Globus pallidus (tissue), 1 donor: Measurements from ENCODE around the gene VEZT.

ENCODE experiments used
- DNase-seq: peaks from one replicate; pipeline ENCODE4 v3.0.0-alpha.2; 2015; ENCODE audit warnings: low spot score

Gene VEZT

DNA sequence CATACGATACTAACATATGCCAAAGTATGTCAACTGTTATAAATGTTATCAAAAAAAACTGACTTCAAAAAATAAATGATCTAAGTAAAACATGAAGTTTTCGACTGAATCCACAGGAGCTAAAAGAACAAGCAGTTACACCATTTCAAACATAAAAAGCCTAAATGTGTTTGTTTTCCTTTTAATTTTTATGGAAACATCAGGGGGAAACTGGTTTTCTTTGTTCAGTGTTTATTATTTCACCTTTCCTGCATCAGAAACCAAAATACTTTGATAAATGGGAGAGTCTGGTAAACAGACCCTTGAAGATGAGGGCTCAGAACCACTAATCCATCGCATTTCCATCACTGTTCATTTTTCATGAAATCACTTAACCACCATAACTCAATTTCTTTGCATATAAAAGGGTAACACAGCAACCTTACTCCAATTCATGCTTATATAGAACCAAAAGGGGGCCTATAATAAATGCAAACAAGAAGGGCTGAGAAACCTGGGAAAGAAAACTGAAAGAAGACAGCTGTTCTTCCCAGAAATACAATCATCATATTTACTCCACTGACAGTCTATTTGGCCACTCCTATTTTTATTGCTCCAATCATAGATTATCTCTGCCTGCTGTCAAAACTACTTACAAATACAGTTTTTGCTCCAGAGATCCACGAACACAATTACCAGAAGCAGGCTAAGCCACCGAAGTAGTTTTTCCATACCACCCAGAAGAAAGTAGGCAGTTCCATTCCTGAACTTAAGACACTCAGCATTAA lies 17.3 kb upstream of the VEZT start:
- no peak for DNase-seq

DNA sequence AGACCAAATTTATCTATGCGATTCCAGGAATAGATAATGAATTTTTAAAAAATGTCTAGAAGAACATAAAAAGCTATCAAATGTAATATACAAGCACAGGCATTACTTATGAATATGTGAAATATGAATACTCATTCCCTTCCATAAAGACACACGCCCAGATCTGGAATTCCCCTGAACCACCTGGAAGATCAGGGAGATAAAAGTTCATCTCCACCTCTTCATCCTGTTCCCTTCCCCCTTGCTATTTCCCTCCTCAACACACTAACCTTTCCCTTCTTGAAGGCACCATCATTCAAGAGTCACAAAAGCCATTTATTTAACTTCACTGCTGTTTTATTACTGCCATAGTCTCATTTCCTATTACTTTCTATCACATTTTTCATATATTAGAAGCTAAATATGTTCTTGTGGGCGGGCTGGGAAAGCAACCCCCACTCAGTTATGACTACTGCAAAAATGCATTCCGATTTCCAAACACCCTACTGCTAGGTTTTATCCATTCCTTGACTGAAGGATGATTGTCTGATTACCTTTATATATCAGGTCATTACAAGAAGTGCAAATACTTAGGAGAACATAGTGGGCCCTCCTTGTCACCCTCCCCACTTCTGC lies 16.4 kb upstream of the VEZT start:
- DNase-seq: no peak

DNA sequence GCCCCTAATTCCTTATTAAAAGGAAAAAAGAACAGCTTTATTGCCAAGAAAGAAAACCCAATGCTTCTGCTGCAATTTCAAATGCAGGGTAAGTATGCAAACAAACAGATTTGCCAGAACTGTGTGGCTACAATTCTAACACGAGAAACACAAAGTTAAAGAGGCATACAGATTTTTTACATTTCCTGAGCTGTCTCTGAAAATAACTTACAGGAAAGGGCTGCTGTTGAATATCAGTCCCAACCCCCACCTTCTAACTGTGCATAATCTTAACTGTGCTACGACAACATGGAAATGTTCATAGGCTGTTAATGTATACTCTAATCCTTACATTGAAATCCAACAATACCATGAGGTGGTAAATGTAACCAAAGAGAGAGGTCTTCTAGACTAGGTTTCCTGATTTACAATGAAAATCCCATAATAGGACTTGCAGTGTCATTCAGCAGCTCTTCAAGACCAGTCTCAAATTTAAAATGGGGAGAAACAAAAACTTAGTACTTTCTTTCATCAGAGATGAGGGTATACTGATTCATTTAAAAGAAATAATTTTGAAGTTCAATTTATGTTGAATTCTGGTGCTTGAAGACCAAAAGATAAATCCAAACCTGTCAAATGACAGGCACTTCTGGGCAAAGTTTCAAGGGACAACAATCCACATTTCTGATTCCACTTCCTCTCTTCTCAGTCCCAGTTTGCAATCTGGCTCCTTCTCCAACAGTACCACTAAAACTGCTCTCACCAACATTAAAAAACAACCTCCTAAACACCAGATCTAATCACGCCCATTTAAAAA lies 14.7 kb upstream of the VEZT start:
- DNase-seq: peak; percentile 11

DNA sequence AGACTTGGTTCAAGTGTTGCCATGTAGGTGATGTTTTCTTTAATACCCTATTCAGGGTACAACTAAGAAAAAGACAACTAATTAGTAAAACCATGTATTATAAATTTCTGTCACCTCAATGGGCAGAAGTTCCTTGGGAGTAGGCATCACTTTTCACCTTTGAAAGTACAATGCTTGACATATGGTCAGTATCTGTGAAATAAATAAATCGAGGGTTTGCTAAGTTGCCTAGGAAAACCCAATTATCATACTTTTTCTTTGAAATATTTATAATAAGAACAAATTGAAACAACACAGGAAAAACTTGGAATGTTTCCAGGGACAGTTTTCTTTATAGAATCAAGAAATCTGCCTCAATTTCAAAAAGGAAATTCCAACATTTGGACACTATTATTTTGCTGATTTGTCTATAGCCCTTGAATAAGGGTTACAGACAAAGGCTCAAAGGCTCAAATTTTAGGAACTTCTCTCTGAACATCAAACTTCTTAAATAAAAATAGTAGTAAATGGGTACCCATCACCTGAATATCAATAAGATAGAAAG lies 14.0 kb upstream of the VEZT start:
- no peak for DNase-seq

DNA sequence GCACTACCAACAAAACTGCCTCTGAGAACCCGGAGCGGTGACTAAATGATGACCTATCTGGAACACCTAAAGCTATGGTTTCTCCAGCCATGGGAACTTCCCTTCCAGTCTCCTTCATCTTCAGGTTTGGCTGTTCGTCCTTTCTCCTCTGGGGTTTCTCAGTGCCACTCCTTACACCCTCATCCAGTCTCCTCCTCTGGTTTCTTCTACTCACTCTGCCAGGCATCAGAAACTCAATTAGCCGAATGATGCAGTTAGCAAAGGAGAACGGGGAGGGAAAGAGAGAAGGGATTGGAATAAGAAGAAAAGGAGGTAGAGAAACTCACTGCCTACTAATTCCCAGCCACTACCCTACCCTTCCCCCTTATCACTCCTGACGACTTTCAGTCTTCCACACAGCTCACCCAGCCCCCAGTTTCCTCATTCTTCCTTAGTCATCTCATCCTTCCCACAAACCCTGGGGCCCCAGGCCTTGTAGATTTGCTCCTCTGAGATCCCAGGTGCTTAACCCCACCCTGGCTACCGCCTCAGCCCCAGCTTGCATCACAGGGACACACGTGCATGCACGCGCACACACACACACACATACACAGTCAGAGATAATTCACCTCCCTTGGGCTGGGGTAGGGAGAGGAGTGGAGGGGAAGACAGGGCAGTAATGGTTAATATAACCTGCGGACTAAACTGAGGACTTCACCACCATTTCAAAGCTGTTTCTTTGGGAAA lies 13.3 kb upstream of the VEZT start:
- no peak for DNase-seq

DNA sequence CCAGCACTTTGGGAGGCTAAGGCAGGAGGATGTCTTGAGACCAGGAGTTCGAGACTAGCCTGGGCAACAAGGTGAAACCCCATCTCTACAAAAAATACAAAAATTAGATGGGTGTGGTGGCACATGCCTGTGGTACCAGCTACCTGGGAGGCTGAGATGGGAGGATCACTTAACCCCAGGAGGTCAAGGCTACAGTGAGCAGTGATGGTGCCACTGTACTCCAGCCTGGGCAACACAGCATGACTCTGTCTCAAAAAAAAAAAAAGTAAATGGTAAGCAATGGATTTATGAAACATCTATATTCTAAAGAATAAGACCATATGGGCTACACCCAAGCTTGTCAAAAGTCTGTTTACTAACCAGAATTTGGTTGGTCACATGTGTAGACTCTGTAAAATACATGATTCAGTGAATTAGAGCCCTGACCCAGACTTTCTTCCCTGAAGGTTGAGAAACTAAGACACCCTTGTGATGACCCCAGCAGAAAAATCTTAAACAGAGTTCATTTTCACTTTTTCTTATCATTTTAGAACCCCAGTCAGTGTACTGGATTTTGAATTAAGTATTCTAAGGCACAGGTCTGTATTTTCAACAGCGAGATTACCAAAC lies 12.5 kb upstream of the VEZT start:
- DNase-seq: no peak

DNA sequence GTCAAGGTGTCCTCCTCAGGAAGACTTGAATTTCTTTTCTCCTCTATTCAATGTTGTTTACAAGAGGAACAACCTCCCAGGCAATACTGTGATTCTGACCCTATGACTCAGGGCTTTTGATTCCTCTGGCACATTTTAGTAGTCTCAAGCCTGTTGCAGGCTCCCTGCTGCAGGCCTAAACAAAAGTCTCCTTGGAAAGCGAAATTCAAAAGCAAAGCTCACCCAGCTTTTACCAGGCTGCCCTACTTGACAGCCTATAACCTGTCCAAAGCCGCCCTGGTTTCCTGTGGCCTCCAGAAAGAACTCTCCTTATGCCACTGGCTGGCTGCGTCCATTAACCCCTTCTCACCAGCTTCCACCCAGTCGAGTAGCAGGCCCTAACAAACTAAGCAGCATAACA lies 11.9 kb upstream of the VEZT start:
- DNase-seq: peak; percentile 54

DNA sequence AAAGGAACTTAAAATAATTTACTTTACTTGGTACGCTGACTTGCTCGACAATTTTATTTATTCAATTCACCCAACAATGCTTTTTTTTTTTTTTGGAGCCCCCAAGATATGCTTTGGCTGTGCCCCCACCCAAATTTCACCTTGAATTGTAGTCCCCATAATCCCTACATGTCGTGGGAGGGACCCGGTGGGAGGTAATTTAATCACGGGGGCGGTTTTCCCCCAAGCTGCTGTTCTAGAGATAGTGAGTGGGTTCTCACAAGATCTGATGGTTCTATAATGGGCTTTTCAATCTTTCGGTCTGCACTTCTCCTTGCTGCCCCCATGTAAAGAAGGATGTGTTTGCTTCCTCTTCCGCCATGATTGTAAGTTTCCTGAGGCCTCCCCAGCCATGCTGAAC lies 10.7 kb upstream of the VEZT start:
- no peak for DNase-seq

DNA sequence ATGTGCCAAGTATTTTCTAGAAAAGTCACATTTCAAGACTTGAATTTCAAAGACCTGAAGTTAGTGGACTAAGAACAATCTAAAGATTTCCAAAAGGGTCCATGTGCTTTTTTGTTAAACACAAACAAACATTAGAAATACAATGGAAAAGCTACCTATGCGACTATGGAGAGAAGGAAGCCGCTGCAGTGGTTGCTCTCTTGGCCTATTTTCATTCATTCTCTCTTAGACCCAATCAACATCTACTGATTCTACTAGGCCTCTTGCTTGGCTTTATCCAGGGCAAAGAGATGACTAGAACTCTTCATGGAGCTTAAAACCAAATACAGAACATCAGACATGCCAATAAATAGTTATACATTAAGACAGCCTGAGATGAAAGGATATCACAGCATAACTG lies 10.2 kb upstream of the VEZT start:
- no peak for DNase-seq

DNA sequence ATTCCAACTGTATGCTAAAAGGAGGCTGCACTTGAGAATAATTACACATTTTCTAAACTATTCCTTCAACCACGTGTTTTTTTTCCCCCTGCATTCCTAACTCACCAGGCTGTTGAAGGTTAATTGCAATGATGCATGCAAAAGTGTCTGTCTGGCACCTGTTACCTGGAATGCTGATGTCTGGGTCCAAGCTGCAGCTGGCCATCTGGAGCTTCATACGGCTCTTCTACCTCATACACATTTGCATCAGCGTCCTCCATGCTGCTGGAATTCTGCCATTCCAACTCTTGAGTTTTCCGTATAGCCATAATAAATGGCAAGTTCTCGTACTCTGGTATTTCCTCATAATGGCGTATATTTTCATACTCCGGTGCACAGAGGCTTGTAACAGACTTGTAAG lies 8.9 kb upstream of the VEZT start:
- no peak for DNase-seq

DNA sequence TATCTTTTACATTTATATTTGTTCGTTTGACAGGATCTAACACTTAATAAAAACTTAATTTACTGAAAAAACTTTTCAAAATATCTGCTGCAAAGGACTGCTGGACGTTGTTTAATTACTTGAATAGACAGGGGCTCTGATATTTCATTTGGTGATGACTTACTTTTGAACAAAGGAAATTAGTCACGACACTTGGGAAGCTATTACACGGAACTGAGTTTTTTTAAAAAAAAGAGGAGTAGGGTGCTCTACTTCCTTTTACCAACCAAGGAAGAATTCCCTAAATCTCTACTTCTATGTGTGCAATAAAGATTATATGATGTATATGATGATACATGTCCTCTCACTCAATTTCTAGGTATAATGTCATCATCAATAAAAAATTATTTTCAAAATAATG lies 5.0 kb upstream of the VEZT start:
- no peak for DNase-seq

DNA sequence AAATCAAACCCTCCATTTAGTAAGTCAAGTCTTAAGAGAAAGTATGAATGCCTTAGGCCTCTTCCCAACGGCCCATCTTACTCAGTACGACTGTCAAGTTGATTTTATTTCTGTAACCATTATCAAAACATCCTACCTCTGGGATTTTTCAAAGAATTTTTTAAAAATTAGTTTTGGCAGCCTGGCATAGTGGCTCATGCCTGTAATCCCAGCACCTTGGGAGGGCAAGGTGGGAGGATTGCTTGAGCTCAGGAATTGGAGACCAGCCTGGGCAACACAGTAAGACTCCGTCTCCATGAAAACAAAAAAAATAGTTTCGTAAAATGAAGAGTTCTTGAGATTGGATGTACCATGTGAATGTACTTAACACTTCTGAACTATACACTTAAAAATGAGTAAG lies 4.5 kb upstream of the VEZT start:
- DNase-seq: no peak

DNA sequence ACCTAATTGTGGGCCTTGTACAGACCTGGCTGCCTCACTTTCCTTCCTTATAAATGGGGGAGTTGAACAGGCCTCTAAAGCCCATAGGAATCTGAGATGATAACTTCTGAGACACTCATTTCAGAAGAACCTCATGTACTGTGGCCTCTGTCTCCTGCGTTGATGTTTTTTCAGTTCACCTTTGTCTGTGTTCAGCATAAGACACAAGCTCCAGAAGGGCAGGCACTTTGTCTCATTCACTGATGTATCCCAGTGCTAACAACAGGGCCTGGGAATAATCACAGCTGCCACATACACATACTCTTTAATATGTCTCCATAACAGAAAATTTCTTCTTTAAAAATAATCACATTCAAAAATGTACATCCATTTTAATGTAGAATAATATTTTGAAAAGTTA lies 3.7 kb upstream of the VEZT start:
- no peak for DNase-seq

DNA sequence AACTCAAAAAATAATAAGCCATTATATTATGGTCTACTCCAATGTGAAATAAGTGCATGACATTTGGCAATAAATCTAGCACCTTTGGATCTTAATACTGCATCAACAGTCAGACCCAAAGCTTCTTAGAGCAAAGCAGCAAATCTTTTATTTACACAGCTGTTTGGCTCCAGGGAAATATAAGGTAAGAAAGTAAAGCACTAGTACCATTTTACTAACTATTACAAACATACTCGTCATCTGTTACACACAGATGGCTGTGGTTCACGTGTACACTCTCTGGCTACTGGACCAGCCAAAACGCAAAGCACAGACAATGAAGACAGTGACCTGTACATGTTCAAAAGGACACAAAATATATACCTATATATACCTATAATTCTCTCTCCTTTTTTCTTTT lies 3.1 kb upstream of the VEZT start:
- DNase-seq: no peak

DNA sequence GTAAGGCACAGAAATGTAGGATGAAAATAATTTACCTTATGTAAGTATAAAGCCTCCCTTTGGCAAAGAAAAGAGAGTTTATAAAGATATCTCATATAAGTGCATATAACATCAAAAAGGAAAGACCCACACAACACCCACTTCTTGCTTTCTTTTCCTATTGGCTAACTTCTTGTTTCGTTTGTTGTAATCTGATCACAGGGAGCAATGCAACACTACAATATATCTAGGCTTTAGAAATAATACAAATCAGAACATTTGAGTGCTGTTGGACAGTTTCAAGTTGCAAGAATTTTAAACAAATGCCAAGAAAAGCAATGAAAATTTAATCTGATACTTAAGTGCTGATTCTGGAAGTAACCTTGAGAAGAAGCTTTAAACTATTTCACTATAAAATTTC lies 1.7 kb upstream of the VEZT start:
- DNase-seq: no peak

DNA sequence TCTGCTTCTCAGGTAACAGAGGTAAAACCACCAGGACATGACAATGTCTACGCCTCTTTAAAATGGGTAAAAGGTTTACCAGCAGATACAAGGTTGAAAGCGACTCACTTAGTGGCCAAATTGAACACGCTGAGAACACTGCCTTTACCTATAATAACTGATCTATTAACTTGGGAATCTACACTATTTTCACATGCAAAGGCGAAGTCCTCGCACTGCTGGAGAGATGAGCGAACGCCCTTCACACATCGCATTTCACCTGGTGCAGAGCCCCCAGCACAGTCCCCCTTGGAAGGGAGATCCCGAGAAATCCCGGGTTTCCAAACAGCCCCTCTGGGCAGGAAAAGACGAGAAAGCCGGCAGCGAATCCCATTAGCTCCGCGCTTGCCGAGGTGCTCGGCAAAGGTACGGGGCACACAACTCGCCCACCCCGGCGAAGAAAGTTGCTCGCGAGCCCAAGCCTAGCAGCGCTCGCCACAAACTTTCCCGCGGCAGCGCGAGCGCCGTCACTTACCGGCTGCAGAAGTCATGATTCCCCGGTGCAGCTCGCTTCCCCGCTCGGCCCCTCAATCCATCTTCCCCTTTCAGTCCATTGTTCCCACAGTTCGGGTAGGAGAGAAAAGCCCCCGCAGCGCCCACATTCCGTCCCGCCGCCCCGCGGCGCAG lies 763 bp upstream of the VEZT start:
- DNase-seq: no peak

DNA sequence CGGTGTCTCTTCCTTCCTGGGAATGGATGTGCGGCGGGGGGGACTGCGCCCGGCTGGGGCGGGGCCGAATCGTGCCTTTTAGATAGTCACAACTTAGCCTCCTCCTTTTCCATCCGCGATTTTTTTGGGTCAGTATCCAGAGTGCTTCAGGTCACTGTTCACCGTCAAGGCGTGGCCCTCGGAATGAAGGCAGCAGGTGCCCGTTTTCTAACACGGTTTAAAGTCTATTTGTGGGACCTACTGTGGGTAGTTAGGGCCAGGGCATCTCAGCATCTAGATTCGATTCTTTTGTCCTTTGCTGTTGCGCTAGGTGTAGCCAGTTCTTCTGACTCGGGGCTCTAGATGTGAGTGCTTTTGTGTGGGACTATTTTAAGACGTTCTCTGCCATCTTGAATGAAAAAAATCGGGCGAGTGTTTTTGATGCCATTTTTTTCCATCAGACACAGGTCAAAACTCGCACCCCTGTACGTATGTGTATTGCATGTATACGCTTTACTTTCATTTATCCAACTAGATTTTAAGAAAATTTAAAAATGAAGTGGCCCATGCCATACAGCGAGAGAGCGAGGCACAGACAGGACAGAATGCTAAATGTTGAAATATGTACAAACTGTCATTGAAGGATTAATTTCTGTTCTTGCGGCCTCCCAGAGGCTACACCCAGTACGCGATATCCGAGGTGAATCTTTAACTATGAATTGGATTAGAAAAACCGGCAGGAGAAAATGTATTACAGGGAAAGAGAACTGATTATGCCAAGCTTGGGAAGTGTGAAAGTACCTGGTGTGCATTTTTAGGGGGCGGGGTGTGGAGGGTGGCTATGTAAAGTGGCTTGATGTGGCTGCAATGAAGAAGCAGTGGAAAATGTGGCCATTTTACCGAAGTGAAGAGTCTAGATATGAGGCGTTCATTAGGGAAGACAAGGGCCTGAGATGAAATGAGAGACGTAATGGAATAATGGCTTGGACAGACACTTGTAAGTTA lies 835 bp downstream of the VEZT start:
- peak; percentile 66 for DNase-seq

DNA sequence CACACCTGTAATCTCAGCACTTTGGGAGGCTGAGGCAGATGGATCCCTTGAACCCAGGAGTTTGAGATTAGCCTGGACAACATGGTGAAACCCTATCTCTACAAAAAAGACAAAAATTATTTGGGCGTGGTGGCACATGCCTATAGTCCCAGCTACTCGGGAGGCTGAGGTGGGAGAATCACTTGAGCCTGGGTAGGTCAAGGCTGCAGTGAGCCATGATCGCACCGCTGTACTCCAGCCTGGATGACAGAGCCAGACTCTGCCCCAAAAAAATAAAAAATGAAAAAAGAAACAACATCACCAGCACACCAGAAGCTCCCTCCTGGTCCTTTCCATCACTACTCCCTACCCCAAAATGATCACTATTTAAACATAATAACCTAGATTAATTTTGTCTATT lies 2.6 kb downstream of the VEZT start:
- DNase-seq: no peak

DNA sequence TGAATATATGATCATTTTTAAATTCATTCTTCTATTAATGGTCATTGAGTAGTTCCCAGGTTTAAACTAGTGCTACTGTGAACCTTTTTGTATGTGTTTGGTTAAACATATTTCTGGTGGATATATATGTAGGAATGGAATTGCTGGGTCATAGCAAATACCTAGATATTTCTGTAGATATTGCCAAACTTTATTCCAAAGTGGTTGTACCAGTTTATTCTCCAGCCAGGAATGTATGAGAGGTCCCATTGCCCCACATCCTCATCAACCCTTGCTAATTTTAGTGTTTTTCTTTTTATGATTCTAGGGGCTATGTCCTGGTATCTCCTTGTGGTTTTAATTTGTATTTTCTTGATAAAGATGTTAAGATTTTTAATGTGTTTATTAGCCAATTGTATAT lies 3.1 kb downstream of the VEZT start:
- DNase-seq: no peak
